PC-9 (cell line): ENCODE results near the gene GANAB. TPM values are rescaled to one million over a fixed set of nuclear protein-coding genes. Genes with fewer than 3 reads are reported as not detected.

Source experiments
- BruUV-seq: library from RNA; stranded (reverse); fragments of 400-500 nt; replicated peaks from 2 replicates; lab custom pipeline; 2021; lab: Mats Ljungman, UMichigan
- CTCF ChIA-PET: fragments of 300-600 bp; sonication (Branson Sonifier 250); formaldehyde crosslinking; loops from one replicate; lab custom pipeline; 2022; ENCODE audit warnings: antibody characterized with exemption; lab: Charles Lee
- POLR2A ChIA-PET: fragments of 300-600 bp; sonication (Branson Sonifier 250); formaldehyde crosslinking; loops from one replicate; lab custom pipeline; 2022; ENCODE audit warnings: antibody characterized with exemption; ENCODE audit not compliant: unreplicated experiment; lab: Charles Lee
- DNase-seq, 2 experiments: peaks; one replicate each; pipeline versions ENCODE4 v3.0.0 to v3.0.0-alpha.2; 2015 to 2022; ENCODE audit warnings: mixed read lengths in 1 of 2
- H2AFZ ChIP-seq: fragments of 200-600 bp; sonication (generic); 2 replicates; pipeline ENCODE4 v1.8.1; 2017; ENCODE audit warnings: antibody characterized with exemption
- H3F3A ChIP-seq: fragments of 200-600 bp; sonication (generic); 2 replicates; pipeline ENCODE4 v1.8.1; 2017; ENCODE audit warnings: antibody characterized with exemption, mild to moderate bottlenecking, low read depth; ENCODE audit not compliant: insufficient read depth
- H3K27ac ChIP-seq: fragments of 200-600 bp; sonication (generic); 2 replicates; pipeline ENCODE4 v1.6.1; 2016; ENCODE audit warnings: mixed run types
- H3K27me3 ChIP-seq: fragments of 200-600 bp; sonication (generic); 2 replicates; pipeline ENCODE4 v1.6.1; 2016; ENCODE audit warnings: low read depth, mixed run types; ENCODE audit not compliant: insufficient read depth
- H3K36me3 ChIP-seq: fragments of 200-600 bp; sonication (generic); 2 replicates; pipeline ENCODE4 v1.6.1; 2016; ENCODE audit warnings: low read depth, mixed run types
- H3K4me1 ChIP-seq: fragments of 200-600 bp; sonication (generic); replicated peaks from 2 replicates; pipeline ENCODE4 v1.6.1; 2016; ENCODE audit warnings: mixed run types; ENCODE audit not compliant: insufficient read depth
- H3K4me2 ChIP-seq: fragments of 200-600 bp; sonication (generic); 2 replicates; pipeline ENCODE4 v1.6.1; 2017; ENCODE audit warnings: mixed run types
- H3K4me3 ChIP-seq: fragments of 200-600 bp; sonication (generic); 2 replicates; pipeline ENCODE4 v1.6.1; 2016; ENCODE audit warnings: mixed run types
- H3K79me2 ChIP-seq: fragments of 200-600 bp; sonication (generic); 2 replicates; pipeline ENCODE4 v1.6.1; 2017; ENCODE audit warnings: low read depth, mixed run types
- H3K9me2 ChIP-seq: fragments of 200-600 bp; sonication (generic); 2 replicates; pipeline ENCODE4 v1.8.1; 2017; ENCODE audit warnings: mild to moderate bottlenecking; ENCODE audit not compliant: insufficient read depth
- H3K9me3 ChIP-seq: fragments of 200-600 bp; sonication (generic); 2 replicates; pipeline ENCODE4 v1.8.1; 2016; ENCODE audit warnings: low read depth; ENCODE audit not compliant: insufficient read depth
- H4K20me1 ChIP-seq: fragments of 200-600 bp; sonication (generic); 2 replicates; pipeline ENCODE4 v1.8.1; 2017; ENCODE audit not compliant: insufficient read depth
- EZH2 ChIP-seq: fragments of 200-600 bp; sonication (generic); IDR thresholded peaks from 2 replicates; pipeline ENCODE4 v1.8.0; 2017; ENCODE audit warnings: antibody characterized with exemption, low read depth
- intact Hi-C: fragments of 100-400 bp; cut with micrococcal nuclease; formaldehyde crosslinking; loops from one replicate; pipeline ENCODE4 v1.10.0; 2022; ENCODE audit not compliant: unreplicated experiment
- total RNA-seq: library from RNA; stranded (reverse); gene quantifications from 2 replicates; pipeline ENCODE4 v1.2.3, GENCODE V29; 2021
- TF ChIP-seq, protein P1 (sequence below): fragments of 200-600 bp; sonication (generic); conservative IDR thresholded peaks from 2 replicates; pipeline ENCODE4 v1.6.1; 2017; ENCODE audit warnings: mixed run types, antibody characterized with exemption, mild to moderate bottlenecking, moderate library complexity

The GANAB gene
- total RNA-seq, 1 experiment from 2014 or later: 478 TPM

DNA sequence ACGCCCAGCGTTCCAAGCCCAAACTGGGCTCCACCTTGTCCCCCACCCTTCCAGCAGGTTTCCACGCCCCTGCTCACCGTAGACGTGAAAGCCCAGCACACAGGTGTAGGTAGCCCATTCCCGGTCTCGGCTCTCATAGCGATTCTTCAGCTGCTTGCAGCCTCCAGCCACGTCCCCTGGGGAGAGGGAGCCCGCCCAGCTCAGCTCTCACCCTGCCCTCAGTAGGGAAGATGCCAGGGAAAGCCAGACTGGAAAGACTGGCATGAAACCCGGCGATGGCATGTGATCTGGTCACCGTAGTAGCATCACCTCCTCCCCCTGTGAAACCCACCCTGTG lies 43.4 kb downstream of the GANAB start:
- H3K27ac ChIP-seq: no peak overlapping the region
- peaks cover 17% of the 10 kb centered on the region for H3K4me1 ChIP-seq
- no TSS peak for BruUV-seq
- H2AFZ ChIP-seq: no peak overlapping the region
- peaks cover 34% of the 10 kb centered on the region for H3K79me2 ChIP-seq
- CTCF ChIA-PET: interaction anchor here (0.9 kb wide), 1 partner anchor 9 kb away, joined by 3 read pairs; no protein-coding TSS in a partner anchor
- no peaks in the 10 kb centered on the region for H3K9me3 ChIP-seq
- H3K27me3 ChIP-seq: no peaks in the 10 kb centered on the region
- H3K4me3 ChIP-seq: no peak overlapping the region
- no peak overlapping the region for H3K4me2 ChIP-seq
- POLR2A ChIA-PET: no interaction called here
- intact Hi-C loops: no loop called here
- H3F3A ChIP-seq: peaks cover 49% of the 10 kb centered on the region
- H4K20me1 ChIP-seq: no peaks in the 10 kb centered on the region; the same call in 1 of the 2 replicates
- peaks cover 7% of the 10 kb centered on the region for H3K36me3 ChIP-seq
- H3K9me2 ChIP-seq: no peaks in the 10 kb centered on the region
- no peak for DNase-seq
- TF ChIP-seq, protein P1, sequence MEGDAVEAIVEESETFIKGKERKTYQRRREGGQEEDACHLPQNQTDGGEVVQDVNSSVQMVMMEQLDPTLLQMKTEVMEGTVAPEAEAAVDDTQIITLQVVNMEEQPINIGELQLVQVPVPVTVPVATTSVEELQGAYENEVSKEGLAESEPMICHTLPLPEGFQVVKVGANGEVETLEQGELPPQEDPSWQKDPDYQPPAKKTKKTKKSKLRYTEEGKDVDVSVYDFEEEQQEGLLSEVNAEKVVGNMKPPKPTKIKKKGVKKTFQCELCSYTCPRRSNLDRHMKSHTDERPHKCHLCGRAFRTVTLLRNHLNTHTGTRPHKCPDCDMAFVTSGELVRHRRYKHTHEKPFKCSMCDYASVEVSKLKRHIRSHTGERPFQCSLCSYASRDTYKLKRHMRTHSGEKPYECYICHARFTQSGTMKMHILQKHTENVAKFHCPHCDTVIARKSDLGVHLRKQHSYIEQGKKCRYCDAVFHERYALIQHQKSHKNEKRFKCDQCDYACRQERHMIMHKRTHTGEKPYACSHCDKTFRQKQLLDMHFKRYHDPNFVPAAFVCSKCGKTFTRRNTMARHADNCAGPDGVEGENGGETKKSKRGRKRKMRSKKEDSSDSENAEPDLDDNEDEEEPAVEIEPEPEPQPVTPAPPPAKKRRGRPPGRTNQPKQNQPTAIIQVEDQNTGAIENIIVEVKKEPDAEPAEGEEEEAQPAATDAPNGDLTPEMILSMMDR: no peak
- TF ChIP-seq EZH2: no peak

DNA sequence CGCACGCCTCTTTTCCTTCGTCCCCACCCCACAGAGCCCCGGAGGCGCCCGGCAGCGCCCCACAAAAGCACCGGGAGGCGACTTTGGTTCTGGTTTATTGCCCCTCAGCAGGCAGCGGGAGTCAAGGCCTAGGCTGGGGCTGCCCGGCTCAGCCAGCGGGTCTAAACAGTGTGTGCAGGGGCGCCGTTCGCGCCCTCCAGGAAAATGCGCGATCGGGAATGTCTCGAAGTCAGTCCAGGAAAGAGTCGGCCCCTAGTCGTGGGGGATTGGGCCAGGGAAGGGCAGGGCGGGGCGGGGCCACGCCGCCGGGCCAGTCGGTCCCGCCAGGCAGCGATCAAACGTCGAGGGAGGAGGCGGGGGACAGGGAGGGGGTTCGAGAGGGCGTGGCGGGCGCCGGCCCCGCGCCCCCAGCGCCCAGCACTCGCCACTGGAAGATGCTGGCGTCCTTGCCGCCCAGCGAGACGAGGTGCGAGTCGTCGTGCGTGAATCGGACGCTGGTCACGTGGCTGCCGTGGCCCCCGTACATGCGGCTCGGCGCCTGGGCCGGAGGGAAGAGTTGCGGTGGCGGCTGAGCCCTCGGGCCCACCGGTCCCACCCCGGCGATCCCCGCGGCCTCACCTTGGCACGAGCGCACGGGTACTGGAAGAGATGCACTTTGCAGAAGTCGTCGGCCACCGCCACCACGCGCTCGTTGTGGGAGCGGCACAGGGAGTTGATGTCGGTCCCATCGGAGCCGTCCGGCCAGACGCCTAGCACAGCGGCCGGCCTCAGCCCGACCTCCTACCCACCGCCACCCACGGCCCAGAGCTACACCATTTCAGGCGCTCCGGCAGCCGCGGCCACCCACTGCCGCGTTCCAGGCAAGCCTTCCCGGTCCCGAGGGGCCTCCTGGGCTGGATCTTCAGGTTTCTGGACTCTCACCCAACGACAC lies 44.0 kb downstream of the GANAB start:
- no peak for TF ChIP-seq EZH2
- TF ChIP-seq, protein P1: no peak
- no peak overlapping the region for H3K4me3 ChIP-seq
- H3K27me3 ChIP-seq: no peaks in the 10 kb centered on the region
- H3K79me2 ChIP-seq: peaks cover 35% of the 10 kb centered on the region
- H3K36me3 ChIP-seq: peaks cover 11% of the 10 kb centered on the region
- intact Hi-C loops: no loop called here
- no peaks in the 10 kb centered on the region for H3K9me3 ChIP-seq
- H3K27ac ChIP-seq: no peak overlapping the region
- no peaks in the 10 kb centered on the region; the same call in 1 of the 2 replicates for H4K20me1 ChIP-seq
- no TSS peak for BruUV-seq
- H3K4me1 ChIP-seq: peaks cover 17% of the 10 kb centered on the region
- no peak overlapping the region for H2AFZ ChIP-seq
- ChIA-PET POLR2A (interaction anchor here (0.6 to 1.1 kb wide), 3 partner anchors 11 to 1583 kb away, joined by 3 to 15 read pairs (median 4); partner anchors contain the start of gene TUT1), CTCF (interaction anchor here (0.6 to 1.8 kb wide), 3 partner anchors 9 to 158 kb away, joined by 3 to 12 read pairs (median 3); partner anchors contain the start of gene ZBTB3)
- no peaks in the 10 kb centered on the region for H3K9me2 ChIP-seq
- H3K4me2 ChIP-seq: peak overlapping the region; percentile 53
- H3F3A ChIP-seq: peaks cover 55% of the 10 kb centered on the region
- DNase-seq: no peak

DNA sequence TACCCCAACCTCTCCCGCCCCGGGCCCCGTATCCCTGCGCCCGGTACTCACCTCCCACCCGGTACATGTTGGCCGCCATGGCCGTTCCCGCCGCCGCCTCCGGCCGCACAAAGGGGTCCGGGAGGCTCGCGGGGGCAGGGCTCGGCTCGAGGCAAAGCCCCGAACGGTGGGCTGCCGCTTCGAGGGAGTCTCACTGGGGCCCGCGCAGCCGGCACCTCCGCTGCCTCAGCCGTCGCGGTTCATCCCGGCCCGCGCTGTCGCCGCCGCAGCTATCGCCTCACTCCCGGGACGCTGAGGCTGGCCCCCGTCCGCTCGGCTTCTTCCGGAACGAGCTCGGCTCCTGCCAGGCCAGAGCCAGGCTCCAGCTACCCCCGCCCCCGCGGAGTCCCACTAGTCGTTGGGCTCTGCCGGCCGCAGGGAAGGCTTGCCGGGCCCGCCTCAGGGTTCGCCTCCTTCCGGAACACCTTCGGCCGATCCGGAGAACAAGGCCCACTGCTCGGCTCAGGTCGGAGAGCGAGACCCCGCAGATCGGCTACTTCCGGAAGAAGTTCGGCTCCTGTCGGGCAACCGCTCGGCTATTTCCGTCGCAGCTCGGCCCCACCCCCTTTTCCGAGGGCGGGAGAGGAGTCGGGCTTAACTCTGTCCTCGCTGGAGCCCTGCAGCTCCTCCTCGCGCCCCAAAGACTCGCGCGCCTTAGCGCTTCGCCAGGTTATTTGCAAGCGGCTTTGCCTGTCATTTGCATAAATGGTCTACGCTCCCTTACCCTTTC lies 44.9 kb downstream of the GANAB start, which contains the start of gene MTA2:
MTA2 (minus strand) TSS at position 494 of the 769 bp plus-strand sequence; CDS start at position 79, 415 bp downstream.
- TSS peak; percentile 65 for BruUV-seq

More for the DNA sequence above, 44.9 kb downstream of the GANAB start, which contains the start of gene MTA2:
- Histone ChIP-seq H3K79me2 (peaks cover 38% of the 10 kb centered on the region), H2AFZ (peak within 1 kb of the TSS; percentile 92), H3K4me1 (peaks cover 17% of the 10 kb centered on the region), H3K36me3 (peaks cover 15% of the 10 kb centered on the region), H3F3A (peaks cover 63% of the 10 kb centered on the region), H3K9me3 (no peaks in the 10 kb centered on the region), H3K4me3 (peak within 1 kb of the TSS; percentile 95), H3K9me2 (no peaks in the 10 kb centered on the region), H3K27ac (peak within 1 kb of the TSS; percentile 67), H3K4me2 (peak within 1 kb of the TSS; percentile 94), H4K20me1 (no peaks in the 10 kb centered on the region; the same call in 1 of the 2 replicates), H3K27me3 (no peaks in the 10 kb centered on the region)
- intact Hi-C loops: loop anchor here (1.0 kb wide), 1 partner anchor 10 kb away; the partner anchor contains the start of gene TUT1
- TF ChIP-seq EZH2: no peak
- TF ChIP-seq, protein P1: no peak
- DNase-seq: peak; percentile 97 to 100
- ChIA-PET CTCF (interaction anchor here (0.6 to 1.8 kb wide), 3 partner anchors 10 to 157 kb away, joined by 3 to 12 read pairs (median 3); partner anchors contain the start of gene ZBTB3), POLR2A (interaction anchor here (0.6 to 1.1 kb wide), 4 partner anchors 10 to 1583 kb away, joined by 3 to 15 read pairs (median 4); partner anchors contain the start of gene TUT1)
